Activated naive CD8-positive, alpha-beta T cell treated with anti-CD3 and anti-CD28 coated beads, Interleukin-2, amount 50 U/mL, for 16 hours (primary cell): ENCODE data around the gene ITM2C.

ENCODE experiments used
- DNase-seq: peaks from one replicate; pipeline ENCODE4 v3.0.0-alpha.2; 2020; ENCODE audit warnings: low read depth, low spot score

The ITM2C gene

GRCh38 chr2:230891064-230891463, 26.3 kb downstream of the ITM2C start:
- DNase-seq, result no peak

- DNase-seq, result no peak
Observed at GRCh38 chr2:230891509-230891908, 26.8 kb downstream of the ITM2C start.

GRCh38 chr2:230893338-230893737, 28.6 kb downstream of the ITM2C start:
- DNase-seq, result no peak

GRCh38 chr2:230893841-230894781, 29.4 kb downstream of the ITM2C start:
- DNase-seq, result no peak

- no peak for DNase-seq
Observed at GRCh38 chr2:230895536-230896345, 31.0 kb downstream of the ITM2C start.

GRCh38 chr2:230896346-230897115, 31.8 kb downstream of the ITM2C start:
- DNase-seq, result no peak

- DNase-seq, result no peak
Observed at GRCh38 chr2:230898016-230898712, 33.4 kb downstream of the ITM2C start.

- no peak for DNase-seq
Observed at GRCh38 chr2:230898713-230899091, 34.0 kb downstream of the ITM2C start.

- DNase-seq, result no peak
Observed at GRCh38 chr2:230899287-230899686, 34.5 kb downstream of the ITM2C start.

GRCh38 chr2:230899786-230900185, 35.0 kb downstream of the ITM2C start:
- DNase-seq, result no peak

- no peak for DNase-seq
Observed at GRCh38 chr2:230900336-230900995, 35.7 kb downstream of the ITM2C start.

GRCh38 chr2:230901006-230901405, 36.3 kb downstream of the ITM2C start:
- no peak for DNase-seq

GRCh38 chr2:230902180-230902899, 37.6 kb downstream of the ITM2C start:
- DNase-seq, result no peak

GRCh38 chr2:230903231-230904150, 38.7 kb downstream of the ITM2C start:
- DNase-seq, result no peak

GRCh38 chr2:230904856-230905447, 40.2 kb downstream of the ITM2C start:
- no peak for DNase-seq

GRCh38 chr2:230905448-230906421, 41.0 kb downstream of the ITM2C start:
- peak; percentile 87 for DNase-seq

GRCh38 chr2:230906471-230907230, 41.9 kb downstream of the ITM2C start:
- no peak for DNase-seq
